Measurements from ENCODE around the gene PLXND1. TPM values are rescaled to one million over a fixed set of nuclear protein-coding genes. Genes with fewer than 3 reads are reported as not detected.
A peak's percentile ranks its signal among the peaks of the same experiment; 100 is the strongest.

Gene PLXND1
- total and polyA plus RNA-seq, 2 donors from 2014 or later: 67.0 to 152 TPM

GRCh38 chr3:129507181-129507831 is 99.2 kb downstream of the PLXND1 start:
- FAIRE-seq (no peak), DNase-seq (peak in 1 of 5 donors; percentile 43)
- no peak for TF ChIP-seq CTCF (IDR thresholded peaks at IDR 0.05; ENCODE audit: borderline replicate concordance, extremely low read depth, insufficient read depth)
- Histone ChIP-seq H3K27me3 (ENCODE audit: control insufficient read depth, insufficient read depth, low read length) (no peaks in the 10 kb centered on the region), H3K4me1 (ENCODE audit: control insufficient read depth in 2 of 3, insufficient read depth in 2 of 3, low read depth in 1 of 3, low read length in 3 of 3) (peaks cover 0 to 3% (median 0%) of the 10 kb centered on the region in 3 donors), H3K36me3 (ENCODE audit: control insufficient read depth in 2 of 3, insufficient read depth in 3 of 3, low read length in 3 of 3) (peaks cover 0 to 26% (median 17%) of the 10 kb centered on the region in 3 donors), H3K27ac (ENCODE audit: low read depth in 2 of 2, low read length in 2 of 2) (no peak overlapping the region), H3K4me3 (ENCODE audit: low read length in 3 of 3) (no peak overlapping the region), H3K9ac (ENCODE audit: low read length in 3 of 3) (no peak overlapping the region), H3K9me3 (ENCODE audit: control insufficient read depth in 2 of 3, insufficient read depth in 1 of 3, low read length in 3 of 3) (no peaks in the 10 kb centered on the region)
- intact Hi-C loops (cut with DNase I): no loop called here

DNA sequence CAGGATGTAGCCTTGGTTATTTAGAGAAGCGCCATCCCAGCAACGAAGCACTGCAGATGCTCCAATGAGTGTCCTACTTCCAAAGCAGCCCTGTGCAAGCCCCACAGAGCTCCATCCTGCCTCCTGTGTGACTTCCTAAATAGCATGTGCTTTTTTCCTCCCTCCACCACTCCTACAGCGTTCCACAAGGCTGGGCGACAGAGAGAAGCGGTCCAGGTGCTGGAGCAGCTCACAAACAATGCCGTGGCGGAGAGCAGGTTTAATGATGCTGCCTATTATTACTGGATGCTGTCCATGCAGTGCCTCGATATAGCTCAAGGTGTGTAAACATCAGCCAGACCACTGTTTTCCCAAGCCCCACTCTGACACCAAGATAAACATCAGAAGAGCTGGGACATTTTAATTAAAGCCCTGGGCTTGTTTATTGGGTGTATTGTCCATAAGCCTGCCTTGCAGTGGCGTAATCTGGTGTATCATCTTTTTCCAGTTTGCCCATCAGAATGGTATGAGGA is 100.2 kb downstream of the PLXND1 start:
- no peak for TF ChIP-seq CTCF (IDR thresholded peaks at IDR 0.05; ENCODE audit: borderline replicate concordance, extremely low read depth, insufficient read depth)
- no peak overlapping the region for H3K4me3 ChIP-seq (ENCODE audit: low read length in 3 of 3)
- intact Hi-C loops (cut with DNase I): no loop called here
- no peaks in the 10 kb centered on the region for H3K9me3 ChIP-seq (ENCODE audit: control insufficient read depth in 2 of 3, insufficient read depth in 1 of 3, low read length in 3 of 3)
- peaks cover 0 to 20% (median 17%) of the 10 kb centered on the region in 3 donors for H3K36me3 ChIP-seq (ENCODE audit: control insufficient read depth in 2 of 3, insufficient read depth in 3 of 3, low read length in 3 of 3)
- peaks cover 0 to 3% (median 0%) of the 10 kb centered on the region in 3 donors for H3K4me1 ChIP-seq (ENCODE audit: control insufficient read depth in 2 of 3, insufficient read depth in 2 of 3, low read depth in 1 of 3, low read length in 3 of 3)
- H3K9ac ChIP-seq (ENCODE audit: low read length in 3 of 3): no peak overlapping the region
- DNase-seq (peak in 1 of 5 donors; percentile 15), FAIRE-seq (no peak)
- no peaks in the 10 kb centered on the region for H3K27me3 ChIP-seq (ENCODE audit: control insufficient read depth, insufficient read depth, low read length)
- no peak overlapping the region for H3K27ac ChIP-seq (ENCODE audit: low read depth in 2 of 2, low read length in 2 of 2)

DNA sequence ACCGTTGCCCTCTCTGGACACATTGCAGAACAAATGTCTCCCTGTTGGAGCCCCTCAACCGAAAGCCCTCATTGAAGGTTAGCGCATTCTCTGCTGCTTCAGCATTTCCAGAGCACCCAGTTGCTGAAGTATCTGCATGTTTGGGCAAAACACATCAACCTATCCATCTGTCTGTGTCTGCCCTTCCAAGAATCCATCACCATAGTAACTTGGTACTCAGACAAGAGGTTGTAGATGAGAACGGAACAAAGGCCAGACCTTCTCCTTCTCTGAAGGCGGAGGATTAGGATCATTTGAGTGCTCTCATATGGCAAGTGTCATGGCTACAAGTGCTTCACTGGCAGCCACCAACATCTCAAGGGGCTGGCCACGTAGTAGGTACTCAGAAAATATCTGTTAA is 101.1 kb downstream of the PLXND1 start:
- no peak for TF ChIP-seq CTCF (IDR thresholded peaks at IDR 0.05; ENCODE audit: borderline replicate concordance, extremely low read depth, insufficient read depth)
- Histone ChIP-seq H3K4me3 (ENCODE audit: low read length in 3 of 3) (no peak overlapping the region), H3K4me1 (ENCODE audit: control insufficient read depth in 2 of 3, insufficient read depth in 2 of 3, low read depth in 1 of 3, low read length in 3 of 3) (peaks cover 0 to 3% (median 3%) of the 10 kb centered on the region in 3 donors), H3K9me3 (ENCODE audit: control insufficient read depth in 2 of 3, insufficient read depth in 1 of 3, low read length in 3 of 3) (no peaks in the 10 kb centered on the region), H3K36me3 (ENCODE audit: control insufficient read depth in 2 of 3, insufficient read depth in 3 of 3, low read length in 3 of 3) (peaks cover 0 to 14% (median 14%) of the 10 kb centered on the region in 3 donors), H3K27me3 (ENCODE audit: control insufficient read depth, insufficient read depth, low read length) (no peaks in the 10 kb centered on the region), H3K9ac (ENCODE audit: low read length in 3 of 3) (no peak overlapping the region), H3K27ac (ENCODE audit: low read depth in 2 of 2, low read length in 2 of 2) (no peak overlapping the region)
- FAIRE-seq: no peak
- intact Hi-C loops (cut with DNase I): no loop called here
- no peak for DNase-seq

Other genes starting within 250 kb of the PLXND1 start
- 3.5 TPM for gene EFCAB12, start 178.0 kb downstream of the PLXND1 start, total RNA-seq
- 1.2 TPM for gene EFCAB12, start 178.0 kb downstream of the PLXND1 start, polyA plus RNA-seq (ENCODE audit: insufficient read depth, low read depth, low replicate concordance)
- 35.1 TPM for gene MBD4, start 166.7 kb downstream of the PLXND1 start, total RNA-seq
- gene MBD4, start 166.7 kb downstream of the PLXND1 start, polyA plus RNA-seq (ENCODE audit: insufficient read depth, low read depth, low replicate concordance): 25.4 TPM
- gene IFT122, start 166.5 kb downstream of the PLXND1 start, total RNA-seq: 59.2 TPM
- 18.4 TPM for gene IFT122, start 166.5 kb downstream of the PLXND1 start, polyA plus RNA-seq (ENCODE audit: insufficient read depth, low read depth, low replicate concordance)
- not detected for gene RHO, start 78.0 kb downstream of the PLXND1 start, total RNA-seq
- gene RHO, start 78.0 kb downstream of the PLXND1 start, polyA plus RNA-seq (ENCODE audit: insufficient read depth, low read depth, low replicate concordance): not detected
- gene H1-8, start 63.5 kb downstream of the PLXND1 start, total RNA-seq: not detected
- not detected for gene H1-8, start 63.5 kb downstream of the PLXND1 start, polyA plus RNA-seq (ENCODE audit: insufficient read depth, low read depth, low replicate concordance)

All from kidney (tissue), 14 donors.